ENCODE data around the gene SAMSN1. TPM values are rescaled to one million over a fixed set of nuclear protein-coding genes. Genes with fewer than 3 reads are reported as not detected.

SAMSN1 gene
- total RNA-seq, 6 experiments from 2014 or later: 1.2 to 7.4 (median 3.0) TPM

GRCh38 chr21:14569868-14570267 is 23.8 kb upstream of the SAMSN1 start:
- WGBS (ENCODE audit: insufficient coverage, low coverage, low lambda C conversion rate, missing lambda C conversion rate): 84% methylated on average over 6 of the region's 6 CpGs
- H3K27ac ChIP-seq: no peak overlapping the region
- H3K36me3 ChIP-seq: no peaks in the 10 kb centered on the region
- DNase-seq (no peak), ATAC-seq (no peak)
- no peak overlapping the region for H3K4me3 ChIP-seq
- no peaks in the 10 kb centered on the region for H3K4me1 ChIP-seq
- intact Hi-C loops (cut with DNase I): no loop called here
- H3K27me3 ChIP-seq: no peaks in the 10 kb centered on the region
- no peaks in the 10 kb centered on the region for H3K9me3 ChIP-seq
- TF ChIP-seq CTCF (IDR thresholded peaks at IDR 0.05) (no peak), POLR2A (IDR thresholded peaks at IDR 0.05) (no peak)

- no peaks in the 10 kb centered on the region for H3K27me3 ChIP-seq
- no peaks in the 10 kb centered on the region for H3K9me3 ChIP-seq
- H3K4me3 ChIP-seq: no peak overlapping the region
- no peaks in the 10 kb centered on the region for H3K36me3 ChIP-seq
- no peak for ATAC-seq
- TF ChIP-seq POLR2A (IDR thresholded peaks at IDR 0.05) (no peak), CTCF (IDR thresholded peaks at IDR 0.05) (no peak)
- H3K27ac ChIP-seq: no peak overlapping the region
- intact Hi-C loops (cut with DNase I): no loop called here
- no peaks in the 10 kb centered on the region for H3K4me1 ChIP-seq
- WGBS (ENCODE audit: insufficient coverage, low coverage, low lambda C conversion rate, missing lambda C conversion rate): 48% methylated on average over 3 of the region's 3 CpGs
- no peak for DNase-seq
Measured at GRCh38 chr21:14569026-14569621, 23.0 kb upstream of the SAMSN1 start.

- H3K27ac ChIP-seq: no peak overlapping the region
- TF ChIP-seq CTCF (IDR thresholded peaks at IDR 0.05): no peak
- TF ChIP-seq POLR2A (IDR thresholded peaks at IDR 0.05): no peak
- DNase-seq (no peak), ATAC-seq (peak in 1 of 4 donors; percentile 31)
- no peaks in the 10 kb centered on the region for H3K9me3 ChIP-seq
- no peaks in the 10 kb centered on the region for H3K27me3 ChIP-seq
- intact Hi-C loops (cut with DNase I): no loop called here
- no peak overlapping the region for H3K4me3 ChIP-seq
- H3K4me1 ChIP-seq: no peaks in the 10 kb centered on the region
- no peaks in the 10 kb centered on the region for H3K36me3 ChIP-seq
- WGBS (ENCODE audit: insufficient coverage, low coverage, low lambda C conversion rate, missing lambda C conversion rate): 38% methylated on average over 7 of the region's 7 CpGs
Measured at GRCh38 chr21:14567331-14568279, 21.5 kb upstream of the SAMSN1 start.

GRCh38 chr21:14566894-14567293 is 20.8 kb upstream of the SAMSN1 start:
- no peaks in the 10 kb centered on the region for H3K9me3 ChIP-seq
- DNase-seq (no peak), ATAC-seq (no peak)
- no peak overlapping the region for H3K4me3 ChIP-seq
- WGBS (ENCODE audit: insufficient coverage, low coverage, low lambda C conversion rate, missing lambda C conversion rate): 76% methylated on average over 4 of the region's 5 CpGs
- no peak overlapping the region for H3K27ac ChIP-seq
- H3K27me3 ChIP-seq: no peaks in the 10 kb centered on the region
- H3K36me3 ChIP-seq: no peaks in the 10 kb centered on the region
- intact Hi-C loops (cut with DNase I): no loop called here
- H3K4me1 ChIP-seq: no peaks in the 10 kb centered on the region
- TF ChIP-seq CTCF (IDR thresholded peaks at IDR 0.05) (no peak), POLR2A (IDR thresholded peaks at IDR 0.05) (no peak)

All from right lobe of liver (tissue), 6 donors.